Glutamatergic neuron (in vitro differentiated cells): ENCODE data around the gene GSN. TPM values are rescaled to one million over a fixed set of nuclear protein-coding genes. Genes with fewer than 3 reads are reported as not detected.

Source experiments
- DNase-seq: peaks from one replicate; pipeline ENCODE4 v3.0.0; 2022
- H3K27ac Mint-ChIP-seq: one replicate; pipeline ENCODE4 v1.8.0; 2020; ENCODE audit warnings: mild to moderate bottlenecking, mixed read lengths, inconsistent platforms; ENCODE audit not compliant: unreplicated experiment
- H3K27me3 Mint-ChIP-seq: one replicate; pipeline ENCODE4 v1.8.0; 2020; ENCODE audit warnings: mild to moderate bottlenecking, moderate library complexity, mixed read lengths, inconsistent platforms; ENCODE audit not compliant: unreplicated experiment
- H3K36me3 Mint-ChIP-seq: one replicate; pipeline ENCODE4 v1.8.0; 2020; ENCODE audit warnings: mild to moderate bottlenecking, mixed read lengths, inconsistent platforms; ENCODE audit not compliant: unreplicated experiment
- H3K4me1 Mint-ChIP-seq: one replicate; pipeline ENCODE4 v1.8.0; 2020; ENCODE audit warnings: mild to moderate bottlenecking, low read depth, mixed read lengths, inconsistent platforms; ENCODE audit not compliant: unreplicated experiment
- H3K4me3 Mint-ChIP-seq: one replicate; pipeline ENCODE4 v1.8.0; 2020; ENCODE audit warnings: mild to moderate bottlenecking, mixed read lengths, inconsistent platforms; ENCODE audit not compliant: unreplicated experiment
- H3K9me3 Mint-ChIP-seq: one replicate; pipeline ENCODE4 v1.8.0; 2020; ENCODE audit warnings: mild to moderate bottlenecking, moderate library complexity, mixed read lengths, inconsistent platforms; ENCODE audit not compliant: unreplicated experiment
- total RNA-seq: library from RNA; stranded (reverse); fragmentation: NEBNext Ultra II Directional; extraction: Animal tissue kit (Norgen Biotek cat#: 25700); gene quantifications from one replicate; pipeline ENCODE4 v1.2.1, GENCODE V29; 2021; ENCODE audit not compliant: unreplicated experiment
- TF ChIP-seq, protein P1 (sequence below): fragments of 200-600 bp; sonication (generic); IDR thresholded peaks from one replicate; pipeline ENCODE4 v1.5.0; 2021; ENCODE audit not compliant: partially characterized antibody, unreplicated experiment

Gene GSN
- total RNA-seq, 1 donor from 2014 or later: 11.6 TPM

DNA sequence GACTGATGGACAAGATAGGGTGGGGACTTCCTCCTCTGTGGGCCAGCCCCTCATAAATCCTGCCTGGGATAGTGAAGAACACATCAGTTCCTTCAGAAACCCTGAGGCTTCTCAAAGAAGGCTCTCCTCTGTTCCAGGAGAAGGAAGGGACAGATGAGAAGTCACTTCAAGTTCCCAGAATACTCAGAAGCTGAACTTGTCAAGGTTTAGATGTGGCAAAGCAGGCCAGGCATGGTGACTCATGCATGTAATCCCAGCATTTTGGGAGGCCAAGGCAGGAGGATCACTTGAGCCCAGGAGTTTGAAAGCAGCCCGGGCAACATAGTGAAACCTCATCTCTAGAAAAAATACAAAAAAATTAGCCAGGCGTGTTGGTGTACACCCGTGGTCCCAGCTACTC lies 63.6 kb downstream of the GSN start:
- Mint-ChIP-seq H3K4me1 (peaks cover 4% of the 10 kb centered on the region), H3K27me3 (peaks cover 2% of the 10 kb centered on the region), H3K36me3 (no peaks in the 10 kb centered on the region), H3K4me3 (no peak overlapping the region), H3K9me3 (no peaks in the 10 kb centered on the region), H3K27ac (no peak overlapping the region)
- no peak for DNase-seq
- TF ChIP-seq, protein P1, sequence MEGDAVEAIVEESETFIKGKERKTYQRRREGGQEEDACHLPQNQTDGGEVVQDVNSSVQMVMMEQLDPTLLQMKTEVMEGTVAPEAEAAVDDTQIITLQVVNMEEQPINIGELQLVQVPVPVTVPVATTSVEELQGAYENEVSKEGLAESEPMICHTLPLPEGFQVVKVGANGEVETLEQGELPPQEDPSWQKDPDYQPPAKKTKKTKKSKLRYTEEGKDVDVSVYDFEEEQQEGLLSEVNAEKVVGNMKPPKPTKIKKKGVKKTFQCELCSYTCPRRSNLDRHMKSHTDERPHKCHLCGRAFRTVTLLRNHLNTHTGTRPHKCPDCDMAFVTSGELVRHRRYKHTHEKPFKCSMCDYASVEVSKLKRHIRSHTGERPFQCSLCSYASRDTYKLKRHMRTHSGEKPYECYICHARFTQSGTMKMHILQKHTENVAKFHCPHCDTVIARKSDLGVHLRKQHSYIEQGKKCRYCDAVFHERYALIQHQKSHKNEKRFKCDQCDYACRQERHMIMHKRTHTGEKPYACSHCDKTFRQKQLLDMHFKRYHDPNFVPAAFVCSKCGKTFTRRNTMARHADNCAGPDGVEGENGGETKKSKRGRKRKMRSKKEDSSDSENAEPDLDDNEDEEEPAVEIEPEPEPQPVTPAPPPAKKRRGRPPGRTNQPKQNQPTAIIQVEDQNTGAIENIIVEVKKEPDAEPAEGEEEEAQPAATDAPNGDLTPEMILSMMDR: no peak

- Mint-ChIP-seq H3K27ac (no peak overlapping the region), H3K4me1 (peaks cover 4% of the 10 kb centered on the region), H3K9me3 (no peaks in the 10 kb centered on the region), H3K27me3 (peaks cover 2% of the 10 kb centered on the region), H3K36me3 (no peaks in the 10 kb centered on the region), H3K4me3 (no peak overlapping the region)
- TF ChIP-seq, protein P1: peak; percentile 13
- DNase-seq: no peak
Measured at GRCh38 chr9:121331992-121332685, 64.2 kb downstream of the GSN start.

- TF ChIP-seq, protein P1: no peak
- H3K27ac Mint-ChIP-seq: no peak overlapping the region
- no peak overlapping the region for H3K4me3 Mint-ChIP-seq
- H3K27me3 Mint-ChIP-seq: peaks cover 2% of the 10 kb centered on the region
- H3K9me3 Mint-ChIP-seq: no peaks in the 10 kb centered on the region
- H3K36me3 Mint-ChIP-seq: no peaks in the 10 kb centered on the region
- no peak for DNase-seq
- H3K4me1 Mint-ChIP-seq: peaks cover 4% of the 10 kb centered on the region
Measured at GRCh38 chr9:121333950-121334773, 66.2 kb downstream of the GSN start.

DNA sequence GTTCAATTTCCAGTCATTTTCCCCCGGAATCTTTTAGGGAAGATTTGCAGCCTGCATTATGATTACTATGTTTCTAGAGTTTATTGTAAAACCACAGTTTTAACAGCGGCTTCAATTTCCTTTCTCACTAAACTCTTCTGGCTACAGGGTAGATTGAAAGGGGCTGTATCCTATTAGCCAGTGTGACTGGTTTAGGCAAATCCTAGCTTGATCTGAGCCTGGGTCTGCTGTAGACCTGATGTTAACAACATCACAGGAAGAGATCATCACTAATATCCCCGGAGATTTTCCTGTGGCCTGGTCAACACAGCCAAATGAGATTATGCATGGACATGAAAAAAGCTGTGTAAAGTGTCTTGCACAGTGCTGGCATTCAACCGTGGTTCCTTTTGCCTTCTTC lies 68.7 kb downstream of the GSN start:
- peaks cover 4% of the 10 kb centered on the region for H3K4me1 Mint-ChIP-seq
- H3K27me3 Mint-ChIP-seq: peaks cover 2% of the 10 kb centered on the region
- no peaks in the 10 kb centered on the region for H3K36me3 Mint-ChIP-seq
- DNase-seq: no peak
- no peak overlapping the region for H3K4me3 Mint-ChIP-seq
- no peak overlapping the region for H3K27ac Mint-ChIP-seq
- TF ChIP-seq, protein P1: no peak
- no peaks in the 10 kb centered on the region for H3K9me3 Mint-ChIP-seq

- Mint-ChIP-seq H3K9me3 (no peaks in the 10 kb centered on the region), H3K27me3 (no peaks in the 10 kb centered on the region), H3K4me1 (peaks cover 3% of the 10 kb centered on the region), H3K36me3 (no peaks in the 10 kb centered on the region), H3K27ac (no peak overlapping the region), H3K4me3 (no peak overlapping the region)
- DNase-seq: no peak
- TF ChIP-seq, protein P1: no peak
Measured at GRCh38 chr9:121339437-121339836, 71.5 kb downstream of the GSN start.
